ENCODE results near the gene SLC17A1.
"Not testable (repeated sequence)": the region's sequence is repeated elsewhere in the genome, so short reads cannot be mapped to it uniquely, and the experiment has no call there.

Gene SLC17A1

DNA sequence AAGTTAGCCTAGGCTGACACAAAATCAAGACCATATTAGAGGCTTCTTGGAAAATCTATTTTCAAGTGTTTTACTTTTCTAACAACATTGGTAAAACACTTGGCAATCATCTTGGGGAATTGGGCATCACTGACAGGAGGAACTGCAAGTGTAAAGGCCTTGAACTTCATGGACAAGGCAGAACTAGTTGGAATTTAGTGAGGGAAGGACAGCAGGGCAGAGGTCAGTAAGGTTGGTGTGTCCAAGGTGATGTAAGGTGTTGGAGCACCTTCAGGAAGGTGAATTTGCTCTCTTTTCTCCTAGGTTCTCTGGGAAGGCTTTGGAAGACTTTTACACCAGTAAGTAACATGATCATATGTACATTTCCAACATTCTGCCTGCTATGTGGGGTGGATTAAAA lies 78.8 kb downstream of the SLC17A1 start:
- H3K9ac ChIP-seq (ENCODE audit: low read length) = no peak overlapping the region
- H3K4me3 ChIP-seq (ENCODE audit: low read depth in 1 of 2, low read length in 2 of 2) = no peak overlapping the region
- no peaks in the 10 kb centered on the region for H3K27me3 ChIP-seq (ENCODE audit: control insufficient read depth in 1 of 2, insufficient read depth in 2 of 2, low read length in 2 of 2)
- H3K36me3 ChIP-seq (ENCODE audit: insufficient read depth, low read length) = no peaks in the 10 kb centered on the region
- no peaks in the 10 kb centered on the region for H3K9me3 ChIP-seq (ENCODE audit: low read length)
- no peaks in the 10 kb centered on the region for H3K4me1 ChIP-seq (ENCODE audit: insufficient read depth, low read length)
- no peak overlapping the region for H3K27ac ChIP-seq (ENCODE audit: low read depth, low read length)

DNA sequence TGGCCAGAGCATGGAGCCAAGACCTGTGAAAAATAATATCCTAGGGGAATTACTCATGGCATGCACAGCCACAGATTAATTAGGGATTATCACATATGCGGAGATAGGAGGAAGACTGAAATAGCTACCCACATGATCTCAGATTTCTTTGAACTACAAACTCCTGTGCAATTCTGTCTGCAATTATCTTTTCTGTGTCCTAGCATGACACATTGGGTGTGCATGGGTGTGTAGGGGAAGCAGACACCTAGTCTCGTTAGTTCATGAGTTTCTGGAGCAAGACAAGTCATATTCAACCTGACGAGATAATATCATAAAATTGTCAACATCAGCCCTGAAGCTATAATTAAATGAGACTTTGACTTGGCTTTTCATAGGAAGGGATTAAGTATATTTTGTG lies 80.9 kb downstream of the SLC17A1 start:
- H3K9me3 ChIP-seq (ENCODE audit: low read length) = no peaks in the 10 kb centered on the region
- H3K9ac ChIP-seq (ENCODE audit: low read length) = no peak overlapping the region
- H3K4me1 ChIP-seq (ENCODE audit: insufficient read depth, low read length) = no peaks in the 10 kb centered on the region
- H3K27me3 ChIP-seq (ENCODE audit: control insufficient read depth in 1 of 2, insufficient read depth in 2 of 2, low read length in 2 of 2) = no peaks in the 10 kb centered on the region
- no peak overlapping the region for H3K27ac ChIP-seq (ENCODE audit: low read depth, low read length)
- H3K4me3 ChIP-seq (ENCODE audit: low read depth in 1 of 2, low read length in 2 of 2) = no peak overlapping the region
- H3K36me3 ChIP-seq (ENCODE audit: insufficient read depth, low read length) = no peaks in the 10 kb centered on the region

DNA sequence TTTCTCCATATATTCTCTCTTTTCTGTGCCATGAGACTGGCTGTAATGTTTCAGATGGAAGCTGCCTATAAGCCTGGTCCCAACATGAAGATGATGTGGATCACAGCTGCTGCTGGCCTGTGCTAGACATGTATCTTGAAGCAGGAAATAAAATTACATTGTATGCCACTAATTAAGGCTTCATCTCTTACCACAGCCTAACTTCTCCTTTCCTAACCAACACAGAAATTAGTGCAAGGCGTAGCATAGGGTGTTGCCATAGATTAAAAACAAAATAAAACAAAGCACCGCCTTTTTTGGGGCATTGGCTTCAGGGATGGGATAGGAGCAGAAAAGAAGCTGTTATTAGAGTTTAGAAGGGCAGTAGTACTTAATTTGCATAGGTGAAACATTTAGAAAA lies 82.0 kb downstream of the SLC17A1 start:
- no peaks in the 10 kb centered on the region for H3K4me1 ChIP-seq (ENCODE audit: insufficient read depth, low read length)
- no peak overlapping the region for H3K9ac ChIP-seq (ENCODE audit: low read length)
- H3K9me3 ChIP-seq (ENCODE audit: low read length) = no peaks in the 10 kb centered on the region
- H3K27me3 ChIP-seq (ENCODE audit: control insufficient read depth in 1 of 2, insufficient read depth in 2 of 2, low read length in 2 of 2) = no peaks in the 10 kb centered on the region
- H3K4me3 ChIP-seq (ENCODE audit: low read depth in 1 of 2, low read length in 2 of 2) = no peak overlapping the region
- no peaks in the 10 kb centered on the region for H3K36me3 ChIP-seq (ENCODE audit: insufficient read depth, low read length)
- no peak overlapping the region for H3K27ac ChIP-seq (ENCODE audit: low read depth, low read length)

- not testable (repeated sequence) for H3K36me3 ChIP-seq (ENCODE audit: insufficient read depth, low read length); H3K9ac ChIP-seq (ENCODE audit: low read length); H3K27ac ChIP-seq (ENCODE audit: low read depth, low read length); H3K4me1 ChIP-seq (ENCODE audit: insufficient read depth, low read length); H3K4me3 ChIP-seq (ENCODE audit: low read depth in 1 of 2, low read length in 2 of 2); H3K27me3 ChIP-seq (ENCODE audit: control insufficient read depth in 1 of 2, insufficient read depth in 2 of 2, low read length in 2 of 2); H3K9me3 ChIP-seq (ENCODE audit: low read length)
Observed at GRCh38 chr6:25748601-25749517, 83.0 kb downstream of the SLC17A1 start.

DNA sequence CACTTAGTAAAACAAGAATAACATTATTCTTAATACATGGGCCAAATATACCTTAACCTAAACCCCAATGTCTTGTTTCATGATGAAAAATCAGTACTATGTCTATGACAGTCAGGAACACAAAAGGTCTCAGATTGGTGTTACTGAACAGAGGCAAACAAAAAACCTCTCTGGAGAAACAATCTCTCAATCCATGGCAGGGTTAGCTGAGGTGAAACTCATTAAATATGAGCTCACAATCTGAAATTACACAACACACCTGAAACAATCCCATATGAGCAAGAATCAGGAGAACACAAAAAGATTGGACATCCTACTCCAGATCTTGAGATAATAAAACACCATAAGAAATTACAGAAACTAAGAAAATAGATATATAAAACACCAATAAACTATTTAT lies 83.8 kb downstream of the SLC17A1 start:
- H3K36me3 ChIP-seq (ENCODE audit: insufficient read depth, low read length) = no peaks in the 10 kb centered on the region
- H3K4me1 ChIP-seq (ENCODE audit: insufficient read depth, low read length) = no peaks in the 10 kb centered on the region
- H3K9me3 ChIP-seq (ENCODE audit: low read length) = no peaks in the 10 kb centered on the region
- no peak overlapping the region for H3K27ac ChIP-seq (ENCODE audit: low read depth, low read length)
- no peaks in the 10 kb centered on the region for H3K27me3 ChIP-seq (ENCODE audit: control insufficient read depth in 1 of 2, insufficient read depth in 2 of 2, low read length in 2 of 2)
- H3K4me3 ChIP-seq (ENCODE audit: low read depth in 1 of 2, low read length in 2 of 2) = no peak overlapping the region
- H3K9ac ChIP-seq (ENCODE audit: low read length) = no peak overlapping the region

DNA sequence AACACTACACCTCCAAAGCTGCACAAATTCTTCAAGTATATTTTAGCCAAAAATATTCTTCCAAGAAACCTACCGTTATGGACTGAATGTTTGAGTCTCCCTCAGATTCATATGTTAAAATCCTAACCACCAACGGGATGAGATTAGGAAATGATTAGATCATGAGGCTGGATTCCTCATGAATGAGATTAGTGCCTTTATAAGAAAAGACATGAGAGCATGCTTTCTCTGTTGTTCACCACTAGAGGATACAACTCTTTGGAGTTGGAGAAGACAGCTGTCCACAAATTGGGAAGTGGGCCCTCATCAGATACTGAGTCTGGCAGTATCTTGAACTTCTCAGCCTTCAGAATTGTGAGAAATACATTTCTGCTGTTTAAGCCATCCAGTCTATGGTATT lies 84.4 kb downstream of the SLC17A1 start:
- Histone ChIP-seq H3K4me1 (ENCODE audit: insufficient read depth, low read length) (no peaks in the 10 kb centered on the region), H3K27ac (ENCODE audit: low read depth, low read length) (no peak overlapping the region), H3K27me3 (ENCODE audit: control insufficient read depth in 1 of 2, insufficient read depth in 2 of 2, low read length in 2 of 2) (no peaks in the 10 kb centered on the region)

DNA sequence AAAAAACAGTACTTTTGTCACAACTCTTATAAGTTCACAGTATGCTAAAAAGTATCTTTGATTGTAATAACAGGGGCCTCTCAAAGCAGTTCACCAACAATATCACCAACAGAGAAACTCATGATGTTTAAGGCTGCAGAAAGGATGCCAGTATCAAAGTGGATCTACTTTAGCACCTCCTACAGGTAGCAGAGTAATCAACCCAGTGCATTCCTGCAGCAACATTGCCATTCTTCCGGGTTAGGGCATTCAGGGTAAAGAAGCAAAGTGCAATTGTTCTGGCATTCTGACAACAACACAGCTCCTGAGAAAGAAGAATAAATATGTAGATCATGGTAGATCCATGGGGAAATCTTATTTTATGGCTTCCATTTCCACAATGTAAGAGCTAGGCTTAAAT lies 84.9 kb downstream of the SLC17A1 start:
- no peaks in the 10 kb centered on the region for H3K27me3 ChIP-seq (ENCODE audit: control insufficient read depth in 1 of 2, insufficient read depth in 2 of 2, low read length in 2 of 2)
- H3K36me3 ChIP-seq (ENCODE audit: insufficient read depth, low read length) = no peaks in the 10 kb centered on the region
- no peaks in the 10 kb centered on the region for H3K4me1 ChIP-seq (ENCODE audit: insufficient read depth, low read length)
- H3K27ac ChIP-seq (ENCODE audit: low read depth, low read length) = no peak overlapping the region
- H3K9me3 ChIP-seq (ENCODE audit: low read length) = no peaks in the 10 kb centered on the region
- H3K9ac ChIP-seq (ENCODE audit: low read length) = no peak overlapping the region
- H3K4me3 ChIP-seq (ENCODE audit: low read depth in 1 of 2, low read length in 2 of 2) = no peak overlapping the region

More for the DNA sequence above, 84.4 kb downstream of the SLC17A1 start:
- no peaks in the 10 kb centered on the region for H3K36me3 ChIP-seq (ENCODE audit: insufficient read depth, low read length)
- no peak overlapping the region for H3K4me3 ChIP-seq (ENCODE audit: low read depth in 1 of 2, low read length in 2 of 2)
- no peaks in the 10 kb centered on the region for H3K9me3 ChIP-seq (ENCODE audit: low read length)
- H3K9ac ChIP-seq (ENCODE audit: low read length) = no peak overlapping the region

DNA sequence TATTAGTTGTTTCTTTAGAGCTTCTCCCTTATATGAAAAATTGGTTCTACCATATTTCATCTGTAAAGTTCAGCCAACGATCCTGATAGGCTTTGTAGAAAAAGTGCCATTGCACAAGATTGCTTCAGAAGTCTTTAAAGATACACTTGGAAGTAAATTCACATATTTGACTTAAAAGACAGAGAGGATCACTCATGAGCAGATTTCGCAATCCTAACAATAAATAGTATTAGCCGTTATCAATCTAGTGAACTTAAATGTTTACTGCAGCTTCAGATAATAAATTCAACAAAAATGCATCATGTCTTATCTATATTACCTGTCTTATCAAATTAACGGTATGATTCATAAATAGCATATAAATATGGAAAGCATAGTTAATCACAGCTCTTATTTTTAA lies 86.0 kb downstream of the SLC17A1 start:
- Histone ChIP-seq H3K9ac (ENCODE audit: low read length) (no peak overlapping the region), H3K27ac (ENCODE audit: low read depth, low read length) (no peak overlapping the region), H3K36me3 (ENCODE audit: insufficient read depth, low read length) (no peaks in the 10 kb centered on the region), H3K4me3 (ENCODE audit: low read depth in 1 of 2, low read length in 2 of 2) (no peak overlapping the region), H3K27me3 (ENCODE audit: control insufficient read depth in 1 of 2, insufficient read depth in 2 of 2, low read length in 2 of 2) (no peaks in the 10 kb centered on the region), H3K4me1 (ENCODE audit: insufficient read depth, low read length) (no peaks in the 10 kb centered on the region), H3K9me3 (ENCODE audit: low read length) (no peaks in the 10 kb centered on the region)

DNA sequence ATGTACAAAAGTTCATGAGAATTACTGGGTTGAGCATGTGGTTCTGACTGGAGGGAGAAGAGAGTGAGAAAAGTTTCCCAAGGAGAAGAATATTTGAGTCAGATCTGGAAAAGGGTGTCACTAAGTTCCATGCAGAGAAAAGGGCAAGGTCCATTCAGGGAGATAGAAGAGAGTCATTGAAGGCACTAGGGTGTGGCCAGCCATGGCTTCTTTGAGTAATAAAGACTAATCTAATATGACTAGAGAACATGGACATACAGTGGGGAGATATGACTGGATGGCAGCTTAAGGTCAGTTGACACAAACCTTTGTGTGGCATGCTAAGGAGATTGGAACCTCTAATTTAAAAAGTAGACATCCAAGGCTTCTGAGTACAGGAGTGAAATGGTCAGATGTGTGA lies 88.0 kb downstream of the SLC17A1 start:
- no peak overlapping the region for H3K27ac ChIP-seq (ENCODE audit: low read depth, low read length)
- H3K9ac ChIP-seq (ENCODE audit: low read length) = no peak overlapping the region
- no peaks in the 10 kb centered on the region for H3K9me3 ChIP-seq (ENCODE audit: low read length)
- no peaks in the 10 kb centered on the region for H3K4me1 ChIP-seq (ENCODE audit: insufficient read depth, low read length)
- no peaks in the 10 kb centered on the region for H3K27me3 ChIP-seq (ENCODE audit: control insufficient read depth in 1 of 2, insufficient read depth in 2 of 2, low read length in 2 of 2)
- H3K4me3 ChIP-seq (ENCODE audit: low read depth in 1 of 2, low read length in 2 of 2) = no peak overlapping the region
- H3K36me3 ChIP-seq (ENCODE audit: insufficient read depth, low read length) = no peaks in the 10 kb centered on the region

- H3K4me3 ChIP-seq (ENCODE audit: low read depth in 1 of 2, low read length in 2 of 2) = no peak overlapping the region
- no peaks in the 10 kb centered on the region for H3K4me1 ChIP-seq (ENCODE audit: insufficient read depth, low read length)
- no peaks in the 10 kb centered on the region for H3K36me3 ChIP-seq (ENCODE audit: insufficient read depth, low read length)
- no peaks in the 10 kb centered on the region for H3K27me3 ChIP-seq (ENCODE audit: control insufficient read depth in 1 of 2, insufficient read depth in 2 of 2, low read length in 2 of 2)
- no peak overlapping the region for H3K9ac ChIP-seq (ENCODE audit: low read length)
- no peaks in the 10 kb centered on the region for H3K9me3 ChIP-seq (ENCODE audit: low read length)
- H3K27ac ChIP-seq (ENCODE audit: low read depth, low read length) = no peak overlapping the region
Observed at GRCh38 chr6:25735261-25735660, 96.6 kb downstream of the SLC17A1 start.
